ENCODE data around the gene UPK1A.

DNA sequence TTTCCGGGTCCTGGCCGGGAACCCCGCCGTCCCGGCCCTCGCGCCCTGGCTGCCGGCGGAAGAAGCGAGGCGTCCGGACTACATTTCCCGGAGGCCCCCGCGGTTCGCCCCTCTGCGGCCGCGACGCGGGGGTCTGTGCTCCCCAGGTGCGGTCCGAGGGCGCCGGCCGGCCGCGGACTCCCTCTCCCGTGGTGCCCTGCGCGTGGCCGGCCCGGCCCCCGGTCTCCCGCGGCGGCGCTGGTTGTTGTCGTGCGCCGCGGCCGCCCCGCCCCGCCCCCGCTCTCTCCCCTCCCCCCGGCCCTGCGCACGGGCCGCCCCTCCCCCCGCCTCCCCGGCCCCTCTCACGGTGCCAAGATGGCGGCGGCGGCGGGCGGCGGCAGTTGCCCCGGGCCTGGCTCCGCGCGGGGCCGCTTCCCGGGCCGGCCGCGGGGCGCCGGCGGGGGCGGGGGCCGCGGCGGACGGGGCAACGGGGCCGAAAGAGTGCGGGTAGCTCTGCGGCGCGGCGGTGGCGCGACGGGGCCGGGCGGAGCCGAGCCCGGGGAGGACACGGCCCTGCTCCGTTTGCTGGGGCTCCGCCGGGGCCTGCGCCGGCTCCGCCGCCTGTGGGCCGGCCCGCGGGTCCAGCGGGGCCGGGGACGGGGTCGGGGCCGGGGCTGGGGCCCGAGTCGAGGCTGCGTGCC is 51.5 kb downstream of the UPK1A start, which contains the start of gene KMT2B:
- TF ChIP-seq POLR2AphosphoS5 (IDR thresholded peaks at IDR 0.05), result peak in 2 of 3 donors; percentile 6 to 62
- TF ChIP-seq, protein P1, sequence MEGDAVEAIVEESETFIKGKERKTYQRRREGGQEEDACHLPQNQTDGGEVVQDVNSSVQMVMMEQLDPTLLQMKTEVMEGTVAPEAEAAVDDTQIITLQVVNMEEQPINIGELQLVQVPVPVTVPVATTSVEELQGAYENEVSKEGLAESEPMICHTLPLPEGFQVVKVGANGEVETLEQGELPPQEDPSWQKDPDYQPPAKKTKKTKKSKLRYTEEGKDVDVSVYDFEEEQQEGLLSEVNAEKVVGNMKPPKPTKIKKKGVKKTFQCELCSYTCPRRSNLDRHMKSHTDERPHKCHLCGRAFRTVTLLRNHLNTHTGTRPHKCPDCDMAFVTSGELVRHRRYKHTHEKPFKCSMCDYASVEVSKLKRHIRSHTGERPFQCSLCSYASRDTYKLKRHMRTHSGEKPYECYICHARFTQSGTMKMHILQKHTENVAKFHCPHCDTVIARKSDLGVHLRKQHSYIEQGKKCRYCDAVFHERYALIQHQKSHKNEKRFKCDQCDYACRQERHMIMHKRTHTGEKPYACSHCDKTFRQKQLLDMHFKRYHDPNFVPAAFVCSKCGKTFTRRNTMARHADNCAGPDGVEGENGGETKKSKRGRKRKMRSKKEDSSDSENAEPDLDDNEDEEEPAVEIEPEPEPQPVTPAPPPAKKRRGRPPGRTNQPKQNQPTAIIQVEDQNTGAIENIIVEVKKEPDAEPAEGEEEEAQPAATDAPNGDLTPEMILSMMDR (IDR thresholded peaks at IDR 0.05), result no peak
- no peak for TF ChIP-seq POLR2A (IDR thresholded peaks at IDR 0.05)

Measured in breast epithelium (tissue), 3 donors.